GM18867 (cell line): ENCODE data around the gene CFAP73.

ENCODE experiments used
- ATAC-seq: cut with Tn5 transposase; IDR thresholded peaks from one replicate; pipeline ENCODE4 v1.9.1; 2021; ENCODE audit warnings: mild to moderate bottlenecking, moderate library complexity; ENCODE audit not compliant: unreplicated experiment

Gene CFAP73

GRCh38 chr12:113119980-113120669 is 29.4 kb upstream of the CFAP73 start:
- ATAC-seq: no peak

DNA sequence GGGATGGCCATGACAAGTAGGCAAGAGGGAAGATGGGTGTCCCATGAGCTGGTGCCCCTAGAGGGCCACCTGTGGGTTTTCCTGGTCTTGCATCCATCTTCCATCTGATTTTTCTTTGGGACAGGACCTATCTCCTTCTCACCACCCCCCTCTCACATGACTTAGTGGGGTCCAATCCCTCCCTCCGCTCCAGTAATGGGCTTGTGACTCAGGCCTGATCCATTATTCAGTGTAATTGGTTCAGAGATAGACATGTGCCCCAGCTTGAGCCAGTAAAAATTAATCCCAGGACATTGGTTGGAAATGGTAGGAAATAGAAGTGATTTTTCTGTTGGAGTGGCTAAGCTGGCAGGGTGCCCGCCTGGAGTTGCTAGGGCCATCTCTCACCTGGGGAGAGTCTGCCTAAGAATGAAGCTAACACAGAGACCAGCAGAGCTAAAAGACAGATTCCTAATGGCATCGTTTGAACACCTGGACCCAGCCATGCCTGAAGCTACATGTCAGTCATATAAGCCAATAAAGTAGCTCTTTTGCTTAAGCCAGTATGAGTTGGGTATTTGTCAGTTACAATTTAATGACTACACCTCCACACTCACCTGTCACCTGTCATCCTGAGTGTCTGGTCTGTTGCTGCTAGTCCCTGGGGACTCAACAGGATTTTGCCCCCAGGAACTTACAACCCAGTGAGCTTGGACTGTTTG is 28.7 kb upstream of the CFAP73 start:
- ATAC-seq: no peak

GRCh38 chr12:113127791-113128199 is 21.7 kb upstream of the CFAP73 start:
- no peak for ATAC-seq

- ATAC-seq: no peak
Observed at GRCh38 chr12:113128802-113129663, 20.5 kb upstream of the CFAP73 start.

GRCh38 chr12:113129664-113130456 is 19.7 kb upstream of the CFAP73 start:
- no peak for ATAC-seq

- no peak for ATAC-seq
Observed at GRCh38 chr12:113130457-113131135, 18.9 kb upstream of the CFAP73 start.

DNA sequence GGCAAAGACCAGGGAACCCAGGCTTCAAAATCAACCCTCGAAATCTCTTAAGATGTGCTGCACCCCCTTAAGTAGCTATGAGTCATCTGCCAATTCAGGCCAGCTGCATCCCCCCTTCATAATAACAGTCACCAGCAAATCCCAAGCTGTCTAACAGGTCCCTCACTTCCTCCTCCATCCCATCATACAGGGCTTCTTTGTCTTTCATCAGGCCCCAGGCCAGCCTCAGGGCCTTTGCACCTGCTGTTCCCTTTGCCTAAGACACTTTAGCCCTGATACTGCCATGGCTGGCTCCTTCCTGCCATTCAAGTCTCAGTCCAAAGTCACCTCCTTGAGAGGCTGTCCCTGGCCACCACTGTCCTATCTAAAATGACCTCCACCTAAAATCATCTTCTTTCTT is 18.0 kb upstream of the CFAP73 start:
- no peak for ATAC-seq

GRCh38 chr12:113133036-113133435 is 16.5 kb upstream of the CFAP73 start:
- ATAC-seq: no peak

GRCh38 chr12:113133666-113134065 is 15.9 kb upstream of the CFAP73 start:
- no peak for ATAC-seq

GRCh38 chr12:113134071-113134470 is 15.5 kb upstream of the CFAP73 start:
- no peak for ATAC-seq

- no peak for ATAC-seq
Observed at GRCh38 chr12:113134521-113134951, 15.0 kb upstream of the CFAP73 start.

DNA sequence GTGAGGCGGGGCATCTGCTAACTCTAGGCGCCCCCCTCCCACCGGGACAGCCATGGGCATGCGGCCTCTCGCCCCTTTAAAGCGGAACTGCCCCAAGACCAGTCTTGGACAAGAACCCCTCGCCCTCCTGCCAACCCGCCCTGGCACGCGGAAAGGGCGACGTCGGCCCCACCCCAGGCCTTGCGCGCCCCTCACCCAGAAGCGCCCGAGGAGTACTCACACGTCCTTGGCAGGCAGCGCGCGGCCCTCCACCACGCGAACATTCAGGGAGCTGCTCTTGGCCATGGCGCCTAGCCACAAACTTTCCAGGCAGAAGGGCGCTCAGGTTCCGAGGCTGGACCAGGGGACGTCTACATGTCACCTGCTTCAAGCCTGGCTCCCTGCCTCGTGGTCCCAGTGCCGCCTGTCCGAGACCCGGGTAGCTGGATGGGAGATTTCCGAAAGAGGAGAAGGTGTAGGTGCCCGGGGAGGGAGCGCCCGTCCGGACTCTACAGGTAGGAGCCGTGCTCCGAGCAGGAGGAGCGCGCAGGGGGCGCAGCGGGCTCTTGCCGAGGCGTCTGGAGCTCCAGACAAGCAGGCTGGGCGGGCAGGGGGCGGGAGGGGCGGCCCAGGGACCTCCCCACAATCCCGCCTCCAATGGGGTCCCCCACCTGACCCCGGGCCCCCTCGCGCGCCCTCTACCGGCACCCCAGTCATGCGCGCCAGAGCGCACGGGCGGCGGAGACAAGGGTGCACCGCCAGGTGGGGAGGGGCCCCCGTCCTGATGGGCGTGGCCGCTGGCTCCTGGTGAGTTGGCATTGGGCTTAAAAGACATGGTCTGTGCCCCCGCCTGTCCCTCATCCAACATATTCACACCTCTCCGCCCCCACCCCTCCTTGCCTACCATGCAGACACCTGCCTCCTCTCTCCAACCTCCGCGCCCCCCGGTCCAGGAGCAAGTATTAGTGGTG is 14.1 kb upstream of the CFAP73 start, which contains the start of gene RASAL1:
RASAL1 (minus strand) TSS at position 584 of the 950 bp plus-strand sequence; CDS start at position 285, 299 bp downstream.
- peak; percentile 45 for ATAC-seq

DNA sequence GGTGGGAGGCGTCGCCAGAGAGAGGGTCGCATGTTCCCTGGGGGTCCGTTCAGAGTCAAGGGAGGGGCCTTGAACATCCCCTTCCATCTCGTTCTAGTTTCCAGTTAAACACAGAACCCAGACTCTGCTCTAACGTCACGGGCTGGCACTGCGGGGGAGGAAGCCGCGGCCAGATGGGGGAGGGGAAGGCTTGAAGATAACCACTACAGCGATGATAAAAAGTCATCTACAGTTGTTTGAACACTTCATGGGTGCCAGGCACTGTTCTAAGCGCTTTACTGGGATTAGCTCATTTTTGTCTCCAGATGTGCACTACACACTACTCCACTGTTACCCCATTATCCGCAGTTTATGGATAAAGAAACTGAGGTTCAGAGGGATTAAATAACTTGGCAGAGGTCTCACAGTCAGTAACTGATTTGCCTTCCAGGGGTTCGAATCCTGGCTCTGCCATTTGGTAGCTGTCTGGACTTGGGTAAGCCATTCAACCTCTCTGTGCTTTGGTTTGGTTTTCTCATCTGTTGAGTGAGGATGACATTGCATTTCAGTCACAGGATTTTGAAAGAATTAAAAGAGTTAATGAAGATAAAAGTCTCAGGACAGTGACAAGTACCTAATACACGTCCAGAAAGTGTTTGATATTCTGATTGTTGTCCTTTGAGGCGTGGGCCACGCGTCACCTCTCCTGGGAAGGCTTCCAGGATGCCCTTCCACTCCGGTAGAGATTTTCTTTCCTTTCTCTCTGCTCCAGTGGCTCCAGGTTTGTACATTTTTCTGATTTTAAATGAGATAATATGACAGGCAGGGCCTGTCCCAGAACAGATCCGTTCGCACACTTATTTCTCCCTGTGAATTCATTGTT is 13.2 kb upstream of the CFAP73 start:
- ATAC-seq: peak; percentile 10

- no peak for ATAC-seq
Observed at GRCh38 chr12:113136990-113137511, 12.5 kb upstream of the CFAP73 start.

GRCh38 chr12:113137861-113138783 is 11.4 kb upstream of the CFAP73 start:
- ATAC-seq: no peak

DNA sequence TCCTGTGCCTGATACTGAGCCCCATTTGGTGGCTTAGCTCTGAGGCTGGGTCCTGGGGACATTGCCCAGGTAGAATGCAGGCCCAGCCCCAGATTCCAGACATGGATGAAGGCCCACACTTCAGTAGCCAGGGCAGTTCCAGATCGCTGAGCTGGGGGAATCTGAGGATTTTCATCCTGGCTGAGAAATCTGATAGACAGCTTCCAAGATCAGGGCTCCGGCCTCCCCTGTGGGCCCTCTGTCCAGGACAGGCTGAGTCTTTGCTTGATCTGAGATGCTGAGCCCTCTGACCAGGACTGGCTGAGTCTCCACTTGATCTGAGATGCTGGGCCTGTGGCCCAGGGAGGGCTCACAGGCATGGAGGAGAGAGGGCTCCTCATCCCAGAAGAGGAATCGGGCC is 10.7 kb upstream of the CFAP73 start:
- no peak for ATAC-seq

GRCh38 chr12:113140706-113141105 is 8.8 kb upstream of the CFAP73 start:
- ATAC-seq: no peak
